Measurements from ENCODE around the gene STAM2. TPM values are rescaled to one million over a fixed set of nuclear protein-coding genes. Genes with fewer than 3 reads are reported as not detected.

STAM2 gene
- polyA plus RNA-seq, 2 of the 4 experiments (the other 2 are of a cell fraction), result 13.8 to 34.5 TPM

GRCh38 chr2:152078023-152078422 is 97.5 kb downstream of the STAM2 start (continued):
- TF ChIP-seq HMGXB4 (CRISPR knock-in tag; IDR thresholded peaks at IDR 0.05; ENCODE audit: borderline replicate concordance) (no peak), FOSL2 (IDR thresholded peaks at IDR 0.05) (no peak), FOSL2 (CRISPR knock-in tag; IDR thresholded peaks at IDR 0.05) (no peak), RNF2 (IDR thresholded peaks at IDR 0.05; ENCODE audit: borderline replicate concordance, low read depth) (no peak), ZC3H11A (IDR thresholded peaks at IDR 0.05) (no peak), NPAS2 (CRISPR knock-in tag; IDR thresholded peaks at IDR 0.05; ENCODE audit: borderline replicate concordance) (no peak), RCOR1 (IDR thresholded peaks at IDR 0.05; ENCODE audit: low read depth, low read length) (no peak), SMC3 (IDR thresholded peaks at IDR 0.05) (no peak), ELK1 (IDR thresholded peaks at IDR 0.05; ENCODE audit: low read depth, low read length) (no peak), HOXB13 (CRISPR knock-in tag; IDR thresholded peaks at IDR 0.05; ENCODE audit: low read depth) (no peak), MAFK (IDR thresholded peaks at IDR 0.05; ENCODE audit: partially characterized antibody) (no peak), NR3C1 (IDR thresholded peaks at IDR 0.05) (no peak)

- Histone ChIP-seq H3K9me3 (no peaks in the 10 kb centered on the region), H3K27ac (no peak overlapping the region), H3K4me1 (no peaks in the 10 kb centered on the region), H3K4me3 (no peak overlapping the region), H3K4me2 (no peak overlapping the region)
- 32% methylated on average over 3 of the region's 4 CpGs for WGBS (ENCODE audit: missing lambda C conversion rate)
- ATAC-seq (peak; percentile 44 to 64; a peak in 4 of 6 replicates), DNase-seq (ENCODE audit: low read depth in 1 of 2, low spot score in 1 of 2) (no peak), FAIRE-seq (no peak)
- POLR2A ChIA-PET, result no interaction called here
- TF ChIP-seq ESRRA (IDR thresholded peaks at IDR 0.05; ENCODE audit: borderline replicate concordance, low read length) (no peak), USF2 (IDR thresholded peaks at IDR 0.05) (no peak), TFCP2L1 (CRISPR knock-in tag; IDR thresholded peaks at IDR 0.05) (no peak), EP300 (IDR thresholded peaks at IDR 0.05) (no peak), HDAC2 (IDR thresholded peaks at IDR 0.05) (no peak), JUNB (IDR thresholded peaks at IDR 0.05) (no peak), EHF (CRISPR knock-in tag; IDR thresholded peaks at IDR 0.05) (no peak), ZC3H11A (IDR thresholded peaks at IDR 0.05) (no peak), CHD4 (IDR thresholded peaks at IDR 0.05; ENCODE audit: borderline replicate concordance) (no peak), SMC3 (IDR thresholded peaks at IDR 0.05) (no peak), RAD21 (conservative IDR thresholded peaks at IDR 0.05 in 1 of 2, IDR thresholded peaks at IDR 0.05 in 1 of 2) (no peak), MYC (IDR thresholded peaks at IDR 0.05; ENCODE audit: borderline replicate concordance, low read length) (no peak), MAZ (IDR thresholded peaks at IDR 0.05; ENCODE audit: borderline replicate concordance, low read depth, low read length) (no peak), HOXB5 (CRISPR knock-in tag; IDR thresholded peaks at IDR 0.05) (no peak), KDM5A (IDR thresholded peaks at IDR 0.05) (no peak), RARB (CRISPR knock-in tag; IDR thresholded peaks at IDR 0.05) (no peak), RNF2 (IDR thresholded peaks at IDR 0.05; ENCODE audit: borderline replicate concordance, low read depth) (no peak)
- TF ChIP-seq, protein P1, sequence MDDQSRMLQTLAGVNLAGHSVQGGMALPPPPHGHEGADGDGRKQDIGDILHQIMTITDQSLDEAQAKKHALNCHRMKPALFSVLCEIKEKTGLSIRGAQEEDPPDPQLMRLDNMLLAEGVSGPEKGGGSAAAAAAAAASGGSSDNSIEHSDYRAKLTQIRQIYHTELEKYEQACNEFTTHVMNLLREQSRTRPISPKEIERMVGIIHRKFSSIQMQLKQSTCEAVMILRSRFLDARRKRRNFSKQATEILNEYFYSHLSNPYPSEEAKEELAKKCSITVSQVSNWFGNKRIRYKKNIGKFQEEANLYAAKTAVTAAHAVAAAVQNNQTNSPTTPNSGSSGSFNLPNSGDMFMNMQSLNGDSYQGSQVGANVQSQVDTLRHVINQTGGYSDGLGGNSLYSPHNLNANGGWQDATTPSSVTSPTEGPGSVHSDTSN (IDR thresholded peaks at IDR 0.05), result no peak
- CTCF ChIA-PET, result interaction anchor here (0.7 kb wide), 1 partner anchor 211 kb away, joined by 4 read pairs; no protein-coding TSS in a partner anchor
These were observed 100.0 kb downstream of the STAM2 start for GRCh38 chr2:152075461-152076050.
